ENCODE measurements around the gene FAP.

The FAP gene

DNA sequence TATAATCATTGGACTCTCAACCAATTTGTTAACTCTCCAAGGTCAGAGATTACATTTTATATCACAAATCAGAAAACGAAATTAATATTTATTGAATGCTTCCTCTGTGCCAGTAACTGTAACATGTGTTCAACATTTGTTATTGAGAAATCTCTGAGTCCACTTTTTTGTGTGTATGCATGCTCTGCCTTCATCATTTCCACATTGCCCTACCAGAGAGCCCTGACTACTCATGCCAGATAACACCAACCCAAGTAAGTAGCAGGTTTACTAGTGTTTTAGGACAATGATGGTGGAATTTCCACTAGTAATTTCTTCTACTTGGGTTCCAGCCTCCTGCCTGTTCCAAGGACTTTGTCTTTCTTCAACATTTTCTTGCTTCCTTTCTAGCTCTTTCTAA is 14.2 kb upstream of the FAP start:
- H3K4me3 ChIP-seq (ENCODE audit: insufficient read depth in 1 of 2, low read depth in 1 of 2, low read length in 2 of 2) = peak overlapping the region in 1 of 2 experiments; percentile 31
- peak overlapping the region; percentile 74 for H3K9ac ChIP-seq (ENCODE audit: low read length)
- H2BK12ac ChIP-seq (ENCODE audit: low read length in 2 of 2) = no peak overlapping the region
- H3K23ac ChIP-seq (ENCODE audit: low read length in 2 of 2) = no peak overlapping the region
- no peak overlapping the region for H2BK120ac ChIP-seq (ENCODE audit: low read depth, low read length)
- no peak overlapping the region for H3K18ac ChIP-seq (ENCODE audit: low read depth in 1 of 2, low read length in 2 of 2)
- no peaks in the 10 kb centered on the region for H3K9me3 ChIP-seq (ENCODE audit: control insufficient read depth, low read length)
- DNase-seq = no peak
- no peak overlapping the region for H4K8ac ChIP-seq (ENCODE audit: low read length)
- no peak overlapping the region for H2BK15ac ChIP-seq (ENCODE audit: low read depth, poor library complexity, severe bottlenecking)
- H3K4ac ChIP-seq (ENCODE audit: low read depth in 1 of 2, low read length in 2 of 2) = no peak overlapping the region
- peaks cover 4% of the 10 kb centered on the region for H3K4me1 ChIP-seq (ENCODE audit: control insufficient read depth, insufficient read depth, low read depth, low read length)
- no peak overlapping the region for H2AFZ ChIP-seq (ENCODE audit: low read depth, low read length)
- no peak overlapping the region for H3K14ac ChIP-seq (ENCODE audit: low read length in 2 of 2)
- H3K36me3 ChIP-seq (ENCODE audit: control insufficient read depth in 1 of 2, insufficient read depth in 2 of 2, low read depth in 1 of 2, low read length in 2 of 2) = no peaks in the 10 kb centered on the region
- H4K91ac ChIP-seq (ENCODE audit: low read length) = no peak overlapping the region
- no peak overlapping the region for H3K4me2 ChIP-seq (ENCODE audit: low read length, poor library complexity, severe bottlenecking)
- no peak overlapping the region for H2BK5ac ChIP-seq (ENCODE audit: low read depth, low read length, poor library complexity, severe bottlenecking)
- H3K27me3 ChIP-seq (ENCODE audit: control insufficient read depth in 1 of 2, insufficient read depth in 1 of 2, low read length in 2 of 2) = no peaks in the 10 kb centered on the region
- H3K79me1 ChIP-seq (replicated peaks; ENCODE audit: low read length, poor library complexity, severe bottlenecking) = no peaks in the 10 kb centered on the region
- H3K27ac ChIP-seq (ENCODE audit: low read length, poor library complexity, severe bottlenecking) = no peak overlapping the region
- no peak overlapping the region for H2AK5ac ChIP-seq (ENCODE audit: low read length, severe bottlenecking)
- no CpG with 5 or more reads among the region's 1 CpG for WGBS

DNA sequence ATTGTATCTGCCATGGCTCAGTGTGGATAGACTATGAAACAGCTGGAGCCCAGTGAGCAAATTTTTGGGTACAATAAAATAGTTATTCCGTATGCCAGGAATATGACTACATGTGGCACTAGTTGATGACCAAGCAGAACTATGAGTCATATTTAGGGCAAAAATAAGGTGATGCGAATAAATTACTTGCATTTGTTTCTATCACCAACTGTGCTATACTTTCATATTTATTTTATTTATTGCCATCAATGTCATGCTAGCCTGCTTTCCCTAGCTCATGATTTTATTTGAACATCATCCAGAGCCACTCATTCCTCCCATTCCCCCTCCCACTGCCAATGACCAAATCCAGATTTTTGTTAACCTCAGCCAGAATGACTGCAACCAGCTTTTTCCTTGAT is 13.3 kb upstream of the FAP start:
- Histone ChIP-seq H2BK15ac (ENCODE audit: low read depth, poor library complexity, severe bottlenecking) (no peak overlapping the region), H2BK120ac (ENCODE audit: low read depth, low read length) (no peak overlapping the region), H4K8ac (ENCODE audit: low read length) (no peak overlapping the region), H3K27me3 (ENCODE audit: control insufficient read depth in 1 of 2, insufficient read depth in 1 of 2, low read length in 2 of 2) (no peaks in the 10 kb centered on the region), H2AFZ (ENCODE audit: low read depth, low read length) (no peak overlapping the region), H3K27ac (ENCODE audit: low read length, poor library complexity, severe bottlenecking) (no peak overlapping the region), H3K4me3 (ENCODE audit: insufficient read depth in 1 of 2, low read depth in 1 of 2, low read length in 2 of 2) (peak overlapping the region in 1 of 2 experiments; percentile 6), H2BK5ac (ENCODE audit: low read depth, low read length, poor library complexity, severe bottlenecking) (no peak overlapping the region), H3K79me1 (replicated peaks; ENCODE audit: low read length, poor library complexity, severe bottlenecking) (no peaks in the 10 kb centered on the region), H3K4me2 (ENCODE audit: low read length, poor library complexity, severe bottlenecking) (no peak overlapping the region), H3K9me3 (ENCODE audit: control insufficient read depth, low read length) (no peaks in the 10 kb centered on the region), H2AK5ac (ENCODE audit: low read length, severe bottlenecking) (no peak overlapping the region), H3K14ac (ENCODE audit: low read length in 2 of 2) (no peak overlapping the region), H2BK12ac (ENCODE audit: low read length in 2 of 2) (no peak overlapping the region), H3K4ac (ENCODE audit: low read depth in 1 of 2, low read length in 2 of 2) (no peak overlapping the region), H3K9ac (ENCODE audit: low read length) (peak overlapping the region; percentile 74), H4K91ac (ENCODE audit: low read length) (no peak overlapping the region), H3K18ac (ENCODE audit: low read depth in 1 of 2, low read length in 2 of 2) (no peak overlapping the region), H3K36me3 (ENCODE audit: control insufficient read depth in 1 of 2, insufficient read depth in 2 of 2, low read depth in 1 of 2, low read length in 2 of 2) (no peaks in the 10 kb centered on the region), H3K23ac (ENCODE audit: low read length in 2 of 2) (no peak overlapping the region), H3K4me1 (ENCODE audit: control insufficient read depth, insufficient read depth, low read depth, low read length) (peaks cover 3% of the 10 kb centered on the region)
- no peak for DNase-seq
- WGBS = 82% methylated on average over 2 of the region's 2 CpGs

DNA sequence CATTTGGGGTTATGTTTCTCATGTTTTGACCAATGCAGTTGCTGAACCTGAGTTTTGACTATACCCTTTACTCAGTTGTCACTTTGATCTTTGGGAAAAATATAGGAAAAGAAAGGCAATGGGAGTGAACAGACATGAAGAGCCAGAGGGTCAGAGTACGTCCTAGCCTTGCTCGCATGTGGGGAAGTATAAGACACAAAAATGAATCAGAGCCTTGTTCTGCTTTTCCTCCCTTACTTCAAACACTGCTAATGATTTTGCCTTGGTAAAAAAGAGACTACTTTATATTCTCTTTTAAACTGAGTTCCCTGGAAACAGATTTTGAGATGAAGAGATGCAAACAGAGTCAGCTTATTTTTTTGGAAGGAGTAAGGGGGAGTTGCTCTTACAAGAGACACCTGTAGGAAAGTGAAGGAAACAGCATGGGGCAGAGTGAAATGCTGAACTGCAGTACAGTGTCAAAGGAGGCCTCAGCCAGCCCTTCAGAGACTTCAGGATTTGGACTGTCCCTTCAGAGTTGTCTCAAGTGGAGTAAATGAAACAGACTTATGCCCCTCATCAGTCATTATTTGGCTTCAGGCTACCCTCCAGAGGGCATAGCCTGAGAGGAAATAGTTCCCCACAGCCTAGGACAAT is 11.1 kb upstream of the FAP start:
- Histone ChIP-seq H3K27me3 (ENCODE audit: control insufficient read depth in 1 of 2, insufficient read depth in 1 of 2, low read length in 2 of 2) (no peaks in the 10 kb centered on the region), H3K18ac (ENCODE audit: low read depth in 1 of 2, low read length in 2 of 2) (no peak overlapping the region), H3K27ac (ENCODE audit: low read length, poor library complexity, severe bottlenecking) (no peak overlapping the region), H3K4ac (ENCODE audit: low read depth in 1 of 2, low read length in 2 of 2) (no peak overlapping the region), H2BK5ac (ENCODE audit: low read depth, low read length, poor library complexity, severe bottlenecking) (no peak overlapping the region), H3K36me3 (ENCODE audit: control insufficient read depth in 1 of 2, insufficient read depth in 2 of 2, low read depth in 1 of 2, low read length in 2 of 2) (no peaks in the 10 kb centered on the region), H4K8ac (ENCODE audit: low read length) (no peak overlapping the region), H3K14ac (ENCODE audit: low read length in 2 of 2) (no peak overlapping the region), H4K91ac (ENCODE audit: low read length) (no peak overlapping the region), H2BK15ac (ENCODE audit: low read depth, poor library complexity, severe bottlenecking) (no peak overlapping the region), H3K79me1 (replicated peaks; ENCODE audit: low read length, poor library complexity, severe bottlenecking) (no peaks in the 10 kb centered on the region), H2BK120ac (ENCODE audit: low read depth, low read length) (no peak overlapping the region), H3K4me1 (ENCODE audit: control insufficient read depth, insufficient read depth, low read depth, low read length) (no peaks in the 10 kb centered on the region), H3K4me3 (ENCODE audit: insufficient read depth in 1 of 2, low read depth in 1 of 2, low read length in 2 of 2) (no peak overlapping the region), H2AK5ac (ENCODE audit: low read length, severe bottlenecking) (no peak overlapping the region), H2BK12ac (ENCODE audit: low read length in 2 of 2) (no peak overlapping the region), H3K9me3 (ENCODE audit: control insufficient read depth, low read length) (no peaks in the 10 kb centered on the region), H3K9ac (ENCODE audit: low read length) (no peak overlapping the region), H2AFZ (ENCODE audit: low read depth, low read length) (no peak overlapping the region), H3K4me2 (ENCODE audit: low read length, poor library complexity, severe bottlenecking) (no peak overlapping the region), H3K23ac (ENCODE audit: low read length in 2 of 2) (no peak overlapping the region)
- no peak for DNase-seq
- WGBS = 100% methylated on average over 2 of the region's 2 CpGs

DNA sequence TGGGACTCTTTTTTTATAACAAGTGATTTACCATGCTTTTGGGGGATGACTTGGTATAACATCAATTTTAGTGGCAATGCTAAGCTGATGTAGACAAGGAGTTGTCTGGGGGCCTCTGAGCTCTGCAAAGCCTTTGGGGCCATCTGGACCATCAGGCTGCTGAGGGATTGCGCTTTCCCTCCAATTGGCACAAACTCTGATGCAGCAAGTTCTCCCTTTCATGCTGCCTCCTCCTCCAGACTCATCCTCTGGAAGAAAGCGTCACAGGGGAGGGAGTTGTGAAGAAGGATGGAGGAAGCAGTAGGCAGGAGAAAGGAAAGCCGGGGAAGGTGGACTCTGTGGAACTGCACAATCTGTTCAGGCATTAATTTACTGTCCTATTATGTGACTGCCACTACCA is 10.2 kb upstream of the FAP start:
- H3K27me3 ChIP-seq (ENCODE audit: control insufficient read depth in 1 of 2, insufficient read depth in 1 of 2, low read length in 2 of 2) = no peaks in the 10 kb centered on the region
- no peaks in the 10 kb centered on the region for H3K4me1 ChIP-seq (ENCODE audit: control insufficient read depth, insufficient read depth, low read depth, low read length)
- H2BK12ac ChIP-seq (ENCODE audit: low read length in 2 of 2) = no peak overlapping the region
- WGBS = 79% methylated on average over 3 of the region's 3 CpGs
- no peaks in the 10 kb centered on the region for H3K36me3 ChIP-seq (ENCODE audit: control insufficient read depth in 1 of 2, insufficient read depth in 2 of 2, low read depth in 1 of 2, low read length in 2 of 2)
- no peak overlapping the region for H3K27ac ChIP-seq (ENCODE audit: low read length, poor library complexity, severe bottlenecking)
- H2BK5ac ChIP-seq (ENCODE audit: low read depth, low read length, poor library complexity, severe bottlenecking) = no peak overlapping the region
- no peak overlapping the region for H3K9ac ChIP-seq (ENCODE audit: low read length)
- H3K79me1 ChIP-seq (replicated peaks; ENCODE audit: low read length, poor library complexity, severe bottlenecking) = no peaks in the 10 kb centered on the region
- no peak overlapping the region for H3K18ac ChIP-seq (ENCODE audit: low read depth in 1 of 2, low read length in 2 of 2)
- H3K4me2 ChIP-seq (ENCODE audit: low read length, poor library complexity, severe bottlenecking) = no peak overlapping the region
- DNase-seq = no peak
- H3K9me3 ChIP-seq (ENCODE audit: control insufficient read depth, low read length) = no peaks in the 10 kb centered on the region
- no peak overlapping the region for H3K4me3 ChIP-seq (ENCODE audit: insufficient read depth in 1 of 2, low read depth in 1 of 2, low read length in 2 of 2)
- H3K4ac ChIP-seq (ENCODE audit: low read depth in 1 of 2, low read length in 2 of 2) = no peak overlapping the region
- no peak overlapping the region for H3K23ac ChIP-seq (ENCODE audit: low read length in 2 of 2)
- H3K14ac ChIP-seq (ENCODE audit: low read length in 2 of 2) = no peak overlapping the region
- no peak overlapping the region for H2AK5ac ChIP-seq (ENCODE audit: low read length, severe bottlenecking)
- H2BK120ac ChIP-seq (ENCODE audit: low read depth, low read length) = no peak overlapping the region
- H4K91ac ChIP-seq (ENCODE audit: low read length) = no peak overlapping the region
- no peak overlapping the region for H2BK15ac ChIP-seq (ENCODE audit: low read depth, poor library complexity, severe bottlenecking)
- no peak overlapping the region for H2AFZ ChIP-seq (ENCODE audit: low read depth, low read length)
- H4K8ac ChIP-seq (ENCODE audit: low read length) = no peak overlapping the region
